Endodermal cell (in vitro differentiated cells): ENCODE results near the gene RLN1. TPM values are rescaled to one million over a fixed set of nuclear protein-coding genes. Genes with fewer than 3 reads are reported as not detected.

Source experiments
- DNase-seq: peaks from one replicate; pipeline ENCODE4 v3.0.0-alpha.2; 2017
- H3K27ac ChIP-seq: 2 replicates; pipeline ENCODE4 v1.5.1; 2013; ENCODE audit warnings: mild to moderate bottlenecking, low read depth, low read length, moderate library complexity
- H3K27me3 ChIP-seq: 2 replicates; pipeline ENCODE4 v1.6.1; 2013; ENCODE audit warnings: mild to moderate bottlenecking, low read length, moderate library complexity; ENCODE audit not compliant: insufficient read depth, control insufficient read depth, poor library complexity, severe bottlenecking
- H3K36me3 ChIP-seq: 2 replicates; pipeline ENCODE4 v1.7.0; 2013; ENCODE audit warnings: mild to moderate bottlenecking, low read length, moderate library complexity; ENCODE audit not compliant: control insufficient read depth, insufficient read depth
- H3K4me1 ChIP-seq: one replicate; pipeline ENCODE4 v1.7.0; 2013; ENCODE audit warnings: low read length; ENCODE audit not compliant: control insufficient read depth, insufficient read depth
- H3K4me3 ChIP-seq: 2 replicates; pipeline ENCODE4 v1.5.1; 2013; ENCODE audit warnings: mild to moderate bottlenecking, low read length, moderate library complexity
- H3K9ac ChIP-seq: 2 replicates; pipeline ENCODE4 v1.6.1; 2013; ENCODE audit warnings: mild to moderate bottlenecking, low read length, moderate library complexity; ENCODE audit not compliant: poor library complexity, severe bottlenecking; ENCODE audit errors: extremely low read depth
- H3K9me3 ChIP-seq: 2 replicates; pipeline ENCODE4 v1.6.1; 2013; ENCODE audit warnings: mild to moderate bottlenecking, low read length, moderate library complexity; ENCODE audit not compliant: control insufficient read depth
- H3K27ac Mint-ChIP-seq: 2 replicates; pipeline ENCODE4 v1.8.0; 2020; ENCODE audit warnings: mixed read lengths
- H3K27me3 Mint-ChIP-seq: 2 replicates; pipeline ENCODE4 v1.8.0; 2021; ENCODE audit warnings: mild to moderate bottlenecking, mixed read lengths; ENCODE audit not compliant: insufficient read depth
- H3K36me3 Mint-ChIP-seq: 2 replicates; pipeline ENCODE4 v1.8.0; 2020; ENCODE audit warnings: low read depth, mixed read lengths
- H3K4me1 Mint-ChIP-seq: 2 replicates; pipeline ENCODE4 v1.8.0; 2020; ENCODE audit warnings: mixed read lengths
- H3K4me3 Mint-ChIP-seq: 2 replicates; pipeline ENCODE4 v1.8.0; 2020; ENCODE audit warnings: mild to moderate bottlenecking, moderate library complexity, mixed read lengths
- H3K9me3 Mint-ChIP-seq: 2 replicates; pipeline ENCODE4 v1.8.0; 2020; ENCODE audit warnings: mild to moderate bottlenecking, mixed read lengths
- WGBS, 2 experiments: methylation state at CpG; one replicate each; pipeline versions ENCODE4 v1.1.5 to v1.1.7; 2013; ENCODE audit warnings: missing lambda C conversion rate in 2 of 2, mixed read lengths in 1 of 2; ENCODE audit not compliant: insufficient coverage in 1 of 2, insufficient read length in 1 of 2; 5-methylcytosine and 5-hydroxymethylcytosine counted together
- total RNA-seq, 2 donors: library from RNA; stranded (reverse); fragmentation: NEBNext Ultra II Directional in 1 of 2; extraction: Animal tissue kit (Norgen Biotek cat#: 25700) in 1 of 2; gene quantifications; 2 replicates in 1 of 2; 3 replicates in 1 of 2; pipeline ENCODE4 v1.2.1, GENCODE V29; 2021
- TF ChIP-seq, protein P1 (sequence below): fragments of 200-600 bp; sonication (generic); conservative IDR thresholded peaks from 2 replicates; pipeline ENCODE4 v1.5.0; 2021; ENCODE audit warnings: antibody characterized with exemption, mild to moderate bottlenecking

Gene RLN1
- total RNA-seq, 2 donors from 2014 or later, result 0.97 to 0.99 TPM

DNA sequence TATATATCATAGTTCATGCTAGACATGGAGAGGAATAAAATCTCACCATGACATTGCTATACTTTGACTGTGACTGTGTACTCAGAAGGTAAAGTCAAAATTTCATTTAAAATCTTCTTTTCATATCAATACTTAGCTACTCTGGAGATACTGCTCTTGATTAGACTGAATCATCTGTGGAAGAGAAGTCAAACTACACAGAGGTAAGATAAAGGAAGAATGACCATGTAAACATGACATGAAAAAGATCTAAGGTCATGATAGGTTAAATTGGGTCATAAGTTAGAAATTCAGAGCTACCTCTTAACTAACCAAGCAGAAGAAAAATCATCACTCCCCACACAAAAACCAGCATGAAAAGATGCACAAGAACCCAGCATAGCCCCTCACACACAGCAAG is 44.8 kb upstream of the RLN1 start:
- TF ChIP-seq, protein P1, sequence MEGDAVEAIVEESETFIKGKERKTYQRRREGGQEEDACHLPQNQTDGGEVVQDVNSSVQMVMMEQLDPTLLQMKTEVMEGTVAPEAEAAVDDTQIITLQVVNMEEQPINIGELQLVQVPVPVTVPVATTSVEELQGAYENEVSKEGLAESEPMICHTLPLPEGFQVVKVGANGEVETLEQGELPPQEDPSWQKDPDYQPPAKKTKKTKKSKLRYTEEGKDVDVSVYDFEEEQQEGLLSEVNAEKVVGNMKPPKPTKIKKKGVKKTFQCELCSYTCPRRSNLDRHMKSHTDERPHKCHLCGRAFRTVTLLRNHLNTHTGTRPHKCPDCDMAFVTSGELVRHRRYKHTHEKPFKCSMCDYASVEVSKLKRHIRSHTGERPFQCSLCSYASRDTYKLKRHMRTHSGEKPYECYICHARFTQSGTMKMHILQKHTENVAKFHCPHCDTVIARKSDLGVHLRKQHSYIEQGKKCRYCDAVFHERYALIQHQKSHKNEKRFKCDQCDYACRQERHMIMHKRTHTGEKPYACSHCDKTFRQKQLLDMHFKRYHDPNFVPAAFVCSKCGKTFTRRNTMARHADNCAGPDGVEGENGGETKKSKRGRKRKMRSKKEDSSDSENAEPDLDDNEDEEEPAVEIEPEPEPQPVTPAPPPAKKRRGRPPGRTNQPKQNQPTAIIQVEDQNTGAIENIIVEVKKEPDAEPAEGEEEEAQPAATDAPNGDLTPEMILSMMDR, result no peak
- H3K9me3 Mint-ChIP-seq, result no peaks in the 10 kb centered on the region
- H3K36me3 ChIP-seq, result no peaks in the 10 kb centered on the region
- H3K4me3 ChIP-seq, result no peak overlapping the region
- no peak overlapping the region for H3K27ac ChIP-seq
- H3K27me3 Mint-ChIP-seq, result no peaks in the 10 kb centered on the region
- no peak overlapping the region for H3K4me3 Mint-ChIP-seq
- H3K9ac ChIP-seq, result no peak overlapping the region
- no peaks in the 10 kb centered on the region for H3K4me1 Mint-ChIP-seq
- H3K27me3 ChIP-seq, result no peaks in the 10 kb centered on the region
- DNase-seq, result no peak
- H3K4me1 ChIP-seq, result no peaks in the 10 kb centered on the region
- H3K27ac Mint-ChIP-seq, result no peak overlapping the region
- no peaks in the 10 kb centered on the region for H3K36me3 Mint-ChIP-seq
- H3K9me3 ChIP-seq, result no peaks in the 10 kb centered on the region

- Histone ChIP-seq H3K27me3 (no peaks in the 10 kb centered on the region), H3K4me3 (no peak overlapping the region), H3K36me3 (no peaks in the 10 kb centered on the region), H3K4me1 (no peaks in the 10 kb centered on the region), H3K27ac (no peak overlapping the region), H3K9ac (no peak overlapping the region), H3K9me3 (no peaks in the 10 kb centered on the region)
- Mint-ChIP-seq H3K27me3 (no peaks in the 10 kb centered on the region), H3K4me1 (no peaks in the 10 kb centered on the region), H3K36me3 (no peaks in the 10 kb centered on the region), H3K4me3 (no peak overlapping the region), H3K27ac (peak overlapping the region; percentile 22), H3K9me3 (no peaks in the 10 kb centered on the region)
- DNase-seq, result no peak
- WGBS, 2 experiments, result 77 to 87% methylated on average over 2 to 3 of the region's 3 CpGs
- TF ChIP-seq, protein P1, result no peak
Observed at GRCh38 chr9:5382479-5382878, 42.8 kb upstream of the RLN1 start.

- H3K9me3 Mint-ChIP-seq, result no peaks in the 10 kb centered on the region
- Histone ChIP-seq H3K27me3 (no peaks in the 10 kb centered on the region), H3K9me3 (no peaks in the 10 kb centered on the region), H3K36me3 (no peaks in the 10 kb centered on the region), H3K9ac (no peak overlapping the region), H3K4me3 (no peak overlapping the region), H3K4me1 (no peaks in the 10 kb centered on the region), H3K27ac (no peak overlapping the region)
- H3K4me3 Mint-ChIP-seq, result no peak overlapping the region
- no peak for DNase-seq
- no peaks in the 10 kb centered on the region for H3K27me3 Mint-ChIP-seq
- H3K36me3 Mint-ChIP-seq, result no peaks in the 10 kb centered on the region
- WGBS, 2 experiments, result 93 to 96% methylated on average over 3 to 5 of the region's 6 CpGs
- H3K4me1 Mint-ChIP-seq, result peaks cover 6% of the 10 kb centered on the region
- no peak overlapping the region for H3K27ac Mint-ChIP-seq
- TF ChIP-seq, protein P1, result no peak
Observed at GRCh38 chr9:5375790-5376477, 36.3 kb upstream of the RLN1 start.
